ENCODE results near the gene OR10J1.
"Not testable (repeated sequence)": the region's sequence is repeated elsewhere in the genome, so short reads cannot be mapped to it uniquely, and the experiment has no call there.

The OR10J1 gene, protein sequence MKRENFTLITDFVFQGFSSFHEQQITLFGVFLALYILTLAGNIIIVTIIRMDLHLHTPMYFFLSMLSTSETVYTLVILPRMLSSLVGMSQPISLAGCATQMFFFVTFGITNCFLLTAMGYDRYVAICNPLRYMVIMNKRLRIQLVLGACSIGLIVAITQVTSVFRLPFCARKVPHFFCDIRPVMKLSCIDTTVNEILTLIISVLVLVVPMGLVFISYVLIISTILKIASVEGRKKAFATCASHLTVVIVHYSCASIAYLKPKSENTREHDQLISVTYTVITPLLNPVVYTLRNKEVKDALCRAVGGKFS

GRCh38 chr1:159439422-159439821 is at the start of gene OR10J1:
OR10J1 (plus strand) TSS chr1:159439722; CDS start chr1:159439792, 70 bp downstream.
- no peak for DNase-seq

GRCh38 chr1:159406821-159407220 is 32.7 kb upstream of the OR10J1 start:
- no peak for DNase-seq

DNA sequence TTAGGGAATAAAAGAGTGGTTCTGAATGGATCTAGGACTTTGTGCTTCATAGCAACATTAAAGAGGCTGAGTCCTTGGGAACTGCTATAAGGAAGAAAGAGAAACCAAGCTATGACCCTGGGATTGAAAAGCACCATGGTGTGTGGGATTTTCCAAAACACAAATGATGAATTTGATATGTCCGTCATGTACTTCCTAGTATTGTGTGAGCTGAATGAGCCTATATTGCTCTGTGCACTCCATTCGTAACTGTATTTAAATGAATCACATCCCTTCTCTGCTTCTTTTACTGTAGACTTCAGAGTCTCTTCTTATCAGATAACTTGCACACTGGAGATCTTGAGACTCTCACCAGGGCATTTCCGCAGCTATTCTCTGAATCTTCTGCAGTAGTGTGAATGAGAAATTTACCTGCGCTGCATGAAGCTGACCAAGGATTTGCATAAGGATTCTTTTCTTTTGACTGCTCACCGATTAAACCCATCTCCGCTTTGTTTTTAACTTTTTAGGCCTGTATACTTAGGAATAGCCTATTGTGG is 30.6 kb upstream of the OR10J1 start:
- DNase-seq: no peak

GRCh38 chr1:159421821-159422220 is 17.7 kb upstream of the OR10J1 start:
- DNase-seq: no peak

- no peak for DNase-seq
Measured at GRCh38 chr1:159428536-159428935, 11.0 kb upstream of the OR10J1 start.

- DNase-seq: no peak
Measured at GRCh38 chr1:159429074-159429861, 10.3 kb upstream of the OR10J1 start.

DNA sequence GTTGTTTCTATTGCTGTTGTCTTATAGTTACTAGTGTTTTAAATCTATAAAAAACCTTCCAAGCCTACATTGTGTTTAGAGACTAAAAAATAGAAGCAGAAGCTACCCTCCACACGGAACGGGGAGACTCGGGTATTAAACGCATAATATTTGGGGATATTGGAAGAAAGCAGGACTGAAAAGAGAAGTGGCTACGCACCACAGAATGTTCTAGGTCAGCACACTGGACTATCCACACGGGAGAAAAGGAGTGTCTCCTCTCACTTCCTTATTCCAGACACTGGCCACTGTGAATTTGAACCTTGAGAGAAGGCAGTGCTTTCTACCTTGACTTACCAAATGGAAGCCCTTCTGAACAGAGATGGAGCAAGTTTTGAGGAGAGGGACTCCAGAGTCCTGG is 8.5 kb upstream of the OR10J1 start:
- no peak for DNase-seq

DNA sequence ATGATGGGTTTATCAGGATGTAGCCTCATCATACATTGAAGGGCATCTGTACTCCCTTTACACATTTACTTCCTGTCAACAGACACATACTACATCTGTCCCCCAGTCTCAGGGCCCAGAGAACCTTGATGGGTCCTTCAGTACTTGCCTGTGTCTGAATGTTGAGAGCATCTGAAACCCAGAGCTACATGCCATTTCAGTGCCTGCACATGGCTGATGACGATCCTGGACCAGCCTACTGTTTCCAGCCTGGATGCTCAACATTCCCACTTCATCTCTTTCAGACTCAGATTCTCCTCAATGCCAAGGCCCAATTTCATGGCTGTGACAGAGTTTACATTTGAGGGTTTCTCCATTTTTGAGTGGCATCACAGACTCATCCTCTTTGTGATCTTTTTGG is 7.6 kb upstream of the OR10J1 start, which contains the start of gene OR10J4:
Gene OR10J4, plus strand, starts transcription at position 301 of the 400 bp plus-strand sequence.
- no peak for DNase-seq

DNA sequence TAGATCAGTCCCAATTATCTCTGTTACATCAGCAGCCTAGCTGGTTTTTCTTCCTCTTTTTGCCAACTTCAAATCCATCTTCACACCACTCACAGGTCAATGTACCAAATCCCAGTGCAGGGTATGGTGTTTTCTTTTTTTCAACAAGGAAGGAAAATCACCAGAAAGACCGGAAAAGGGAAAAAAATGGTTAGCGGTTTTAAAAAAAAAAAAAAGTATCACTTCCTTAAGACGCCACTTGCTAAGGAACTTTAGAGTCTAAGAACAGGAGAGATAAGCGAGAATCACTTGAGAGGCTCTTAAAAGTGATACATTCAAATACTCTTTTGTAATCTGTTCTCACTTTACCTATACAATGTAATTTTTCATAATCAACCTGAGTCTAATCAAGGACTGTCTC is 3.1 kb upstream of the OR10J1 start:
- no peak for DNase-seq

- DNase-seq: no peak
Measured at GRCh38 chr1:159441360-159441759, 1.8 kb downstream of the OR10J1 start.

GRCh38 chr1:159442428-159442827 is 2.9 kb downstream of the OR10J1 start:
- DNase-seq: no peak

GRCh38 chr1:159443066-159443750 is 3.7 kb downstream of the OR10J1 start:
- DNase-seq: no peak

DNA sequence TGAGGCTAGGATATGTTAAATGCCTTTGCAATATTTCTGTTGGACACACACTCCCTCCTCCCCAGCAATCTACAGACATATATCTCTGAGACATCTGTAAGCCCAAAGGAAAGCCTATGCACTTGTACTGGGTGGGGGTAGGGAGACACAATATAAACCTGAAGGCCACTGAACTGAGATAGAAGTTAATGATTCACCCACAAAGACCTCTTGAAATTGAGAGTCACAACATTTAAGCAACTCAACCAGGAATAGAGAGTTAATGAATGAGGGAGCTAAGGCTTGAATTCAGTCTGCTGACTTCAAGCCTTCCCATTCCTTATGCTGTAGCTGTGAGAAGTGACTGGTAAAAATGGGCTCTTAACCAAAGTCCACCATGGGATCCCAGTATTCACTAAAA is 5.0 kb downstream of the OR10J1 start:
- no peak for DNase-seq

GRCh38 chr1:159448181-159448580 is 8.7 kb downstream of the OR10J1 start:
- DNase-seq: no peak

- not testable (repeated sequence) for DNase-seq
Measured at GRCh38 chr1:159449605-159450004, 10.1 kb downstream of the OR10J1 start.

- no peak for DNase-seq
Measured at GRCh38 chr1:159459551-159459950, 20.0 kb downstream of the OR10J1 start.

DNA sequence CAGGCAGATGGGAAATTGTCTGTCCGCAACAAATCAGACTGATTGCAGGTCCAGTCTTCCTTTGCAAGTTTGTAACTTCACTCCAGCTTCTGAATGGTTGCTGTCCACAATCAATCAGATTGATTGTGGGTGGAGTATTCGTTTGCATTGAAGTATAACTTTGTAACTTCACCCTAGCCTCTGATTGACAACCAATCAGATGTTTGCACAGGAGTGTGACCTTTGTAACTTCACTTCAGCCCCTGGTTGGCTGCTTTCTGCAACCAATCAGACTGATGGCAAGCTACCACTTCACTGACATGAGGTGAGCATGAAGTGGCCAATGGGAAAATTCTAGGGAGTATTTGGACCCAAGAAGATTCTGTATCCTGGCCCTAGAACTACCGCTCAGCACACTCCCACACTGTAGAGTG is 25.7 kb downstream of the OR10J1 start:
- no peak for DNase-seq

- DNase-seq: no peak
Measured at GRCh38 chr1:159468321-159468720, 28.8 kb downstream of the OR10J1 start.

DNA sequence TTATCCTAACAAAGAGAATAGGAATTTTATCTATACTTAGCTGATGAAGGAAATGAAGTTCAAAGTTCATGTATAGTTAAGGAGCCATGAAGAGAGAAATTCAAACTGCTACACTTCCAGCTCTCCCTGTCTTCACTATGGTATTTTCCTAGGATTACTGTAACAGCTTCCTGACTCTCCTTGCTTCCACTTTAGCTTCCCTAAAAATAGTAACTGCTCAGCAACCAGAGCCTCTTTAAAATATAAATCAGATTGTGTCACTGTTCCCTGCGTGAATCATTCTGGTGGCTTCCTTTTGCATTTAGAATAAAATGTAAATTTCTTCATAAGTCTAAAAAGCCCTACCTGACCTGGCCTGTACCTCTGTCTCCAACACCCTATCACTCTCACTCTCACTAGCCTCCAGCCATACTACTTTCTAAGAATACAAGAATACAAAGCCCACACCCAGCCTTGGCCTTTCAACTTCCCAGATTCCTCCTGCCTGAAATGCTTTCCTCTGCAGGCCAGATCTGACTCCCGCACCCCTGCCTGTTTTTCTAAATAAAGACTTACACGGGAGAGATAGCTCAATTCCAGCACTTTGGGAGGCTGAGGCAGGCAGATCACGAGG is 30.5 kb downstream of the OR10J1 start:
- DNase-seq: no peak

GRCh38 chr1:159473335-159473734 is 33.8 kb downstream of the OR10J1 start:
- no peak for DNase-seq

DNA sequence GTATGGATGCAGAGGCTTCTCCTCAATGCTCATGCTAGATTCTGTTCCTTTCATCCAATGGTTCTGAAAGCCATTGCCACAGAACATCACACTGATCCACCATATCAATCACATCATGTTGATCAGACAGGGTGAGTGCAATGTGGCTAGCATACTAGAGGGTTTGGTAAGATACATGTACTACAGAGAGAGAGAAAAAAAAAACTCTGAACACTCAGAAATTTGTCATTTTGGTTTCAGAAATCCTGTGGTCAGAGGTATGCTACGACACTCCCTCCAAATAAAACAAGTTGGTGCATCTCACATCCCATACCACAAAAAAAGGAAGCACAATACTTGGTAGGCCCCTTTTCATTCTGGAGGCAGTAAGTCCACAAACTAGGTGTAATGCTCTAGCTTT is 35.4 kb downstream of the OR10J1 start:
- DNase-seq: no peak

- DNase-seq: no peak
Measured at GRCh38 chr1:159483501-159483900, 44.0 kb downstream of the OR10J1 start.

Data from CD4-positive, alpha-beta T cell treated with Interleukin-12 subunit alpha and Interleukin-12 subunit beta, for 1 hour (primary cell).